ENCODE results near the gene EVC2.

GRCh38 chr4:5746250-5746649 is 37.9 kb upstream of the EVC2 start:
- TF ChIP-seq, protein P1, sequence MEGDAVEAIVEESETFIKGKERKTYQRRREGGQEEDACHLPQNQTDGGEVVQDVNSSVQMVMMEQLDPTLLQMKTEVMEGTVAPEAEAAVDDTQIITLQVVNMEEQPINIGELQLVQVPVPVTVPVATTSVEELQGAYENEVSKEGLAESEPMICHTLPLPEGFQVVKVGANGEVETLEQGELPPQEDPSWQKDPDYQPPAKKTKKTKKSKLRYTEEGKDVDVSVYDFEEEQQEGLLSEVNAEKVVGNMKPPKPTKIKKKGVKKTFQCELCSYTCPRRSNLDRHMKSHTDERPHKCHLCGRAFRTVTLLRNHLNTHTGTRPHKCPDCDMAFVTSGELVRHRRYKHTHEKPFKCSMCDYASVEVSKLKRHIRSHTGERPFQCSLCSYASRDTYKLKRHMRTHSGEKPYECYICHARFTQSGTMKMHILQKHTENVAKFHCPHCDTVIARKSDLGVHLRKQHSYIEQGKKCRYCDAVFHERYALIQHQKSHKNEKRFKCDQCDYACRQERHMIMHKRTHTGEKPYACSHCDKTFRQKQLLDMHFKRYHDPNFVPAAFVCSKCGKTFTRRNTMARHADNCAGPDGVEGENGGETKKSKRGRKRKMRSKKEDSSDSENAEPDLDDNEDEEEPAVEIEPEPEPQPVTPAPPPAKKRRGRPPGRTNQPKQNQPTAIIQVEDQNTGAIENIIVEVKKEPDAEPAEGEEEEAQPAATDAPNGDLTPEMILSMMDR (IDR thresholded peaks at IDR 0.05; ENCODE audit: low read depth, low read length): no peak
- no peak for TF ChIP-seq EZH2phosphoT487 (IDR thresholded peaks at IDR 0.05; ENCODE audit: low read depth)

Measured in OCI-LY3 (cell line).